Dendritic cell treated with granulocyte-macrophage colony-stimulating factor and Interleukin-4, amounts not matched to agents 40 ng/mL and 50 ng/mL, for 4 days (primary cell): ENCODE results near the gene HES6.

Source experiments
- H3K27ac Mint-ChIP-seq: one replicate; pipeline ENCODE4 v1.8.0; 2022; ENCODE audit warnings: mild to moderate bottlenecking, mixed read lengths
- H3K27me3 Mint-ChIP-seq: one replicate; pipeline ENCODE4 v1.8.0; 2022; ENCODE audit warnings: mild to moderate bottlenecking, mixed read lengths
- H3K36me3 Mint-ChIP-seq: one replicate; pipeline ENCODE4 v1.8.0; 2022; ENCODE audit warnings: low read depth, mixed read lengths
- H3K4me1 Mint-ChIP-seq: one replicate; pipeline ENCODE4 v1.8.0; 2022; ENCODE audit warnings: low read depth, mixed read lengths
- H3K4me3 Mint-ChIP-seq: one replicate; pipeline ENCODE4 v1.8.0; 2022; ENCODE audit warnings: mild to moderate bottlenecking, moderate library complexity, mixed read lengths
- H3K9me3 Mint-ChIP-seq: one replicate; pipeline ENCODE4 v1.8.0; 2022; ENCODE audit warnings: mixed read lengths
- intact Hi-C: fragments of 100-400 bp; cut with micrococcal nuclease; formaldehyde crosslinking; loops from one replicate; pipeline ENCODE4 v1.15.0; 2022

HES6 gene

GRCh38 chr2:238264072-238264460, 24.2 kb upstream of the HES6 start:
- Mint-ChIP-seq H3K4me3 (no peak overlapping the region), H3K36me3 (peaks cover 90% of the 10 kb centered on the region), H3K27me3 (no peaks in the 10 kb centered on the region), H3K9me3 (no peaks in the 10 kb centered on the region), H3K27ac (peak overlapping the region; percentile 46), H3K4me1 (peaks cover 12% of the 10 kb centered on the region)
- intact Hi-C loops, result no loop called here

- Mint-ChIP-seq H3K4me1 (peaks cover 12% of the 10 kb centered on the region), H3K4me3 (no peak overlapping the region), H3K9me3 (no peaks in the 10 kb centered on the region), H3K27ac (peak overlapping the region; percentile 46), H3K27me3 (no peaks in the 10 kb centered on the region), H3K36me3 (peaks cover 91% of the 10 kb centered on the region)
- intact Hi-C loops, result loop anchor here (1.0 kb wide), 1 partner anchor 405 kb away; no protein-coding TSS in a partner anchor
Measured at GRCh38 chr2:238263204-238264071, 23.6 kb upstream of the HES6 start.

- H3K9me3 Mint-ChIP-seq, result no peaks in the 10 kb centered on the region
- H3K27ac Mint-ChIP-seq, result no peak overlapping the region
- intact Hi-C loops, result loop anchor here (1.0 kb wide), 1 partner anchor 404 kb away; no protein-coding TSS in a partner anchor
- no peak overlapping the region for H3K4me3 Mint-ChIP-seq
- H3K27me3 Mint-ChIP-seq, result no peaks in the 10 kb centered on the region
- peaks cover 91% of the 10 kb centered on the region for H3K36me3 Mint-ChIP-seq
- H3K4me1 Mint-ChIP-seq, result peaks cover 12% of the 10 kb centered on the region
Measured at GRCh38 chr2:238262496-238263122, 22.8 kb upstream of the HES6 start.

GRCh38 chr2:238261718-238262375, 22.0 kb upstream of the HES6 start:
- Mint-ChIP-seq H3K4me1 (peaks cover 12% of the 10 kb centered on the region), H3K4me3 (no peak overlapping the region), H3K36me3 (peaks cover 91% of the 10 kb centered on the region), H3K27ac (no peak overlapping the region), H3K9me3 (no peaks in the 10 kb centered on the region), H3K27me3 (no peaks in the 10 kb centered on the region)
- intact Hi-C loops, result no loop called here

- Mint-ChIP-seq H3K4me1 (peaks cover 12% of the 10 kb centered on the region), H3K36me3 (peaks cover 91% of the 10 kb centered on the region)
- intact Hi-C loops, result no loop called here
Measured at GRCh38 chr2:238260883-238261282, 21.0 kb upstream of the HES6 start.

GRCh38 chr2:238259061-238260020, 19.5 kb upstream of the HES6 start:
- intact Hi-C loops, result no loop called here
- Mint-ChIP-seq H3K4me3 (no peak overlapping the region), H3K27ac (no peak overlapping the region), H3K27me3 (no peaks in the 10 kb centered on the region), H3K9me3 (no peaks in the 10 kb centered on the region), H3K4me1 (peaks cover 12% of the 10 kb centered on the region), H3K36me3 (peaks cover 97% of the 10 kb centered on the region)

More at GRCh38 chr2:238260883-238261282, 21.0 kb upstream of the HES6 start:
- Mint-ChIP-seq H3K9me3 (no peaks in the 10 kb centered on the region), H3K27me3 (no peaks in the 10 kb centered on the region), H3K27ac (no peak overlapping the region), H3K4me3 (no peak overlapping the region)

GRCh38 chr2:238257786-238258700, 18.2 kb upstream of the HES6 start:
- Mint-ChIP-seq H3K9me3 (no peaks in the 10 kb centered on the region), H3K27ac (no peak overlapping the region), H3K27me3 (no peaks in the 10 kb centered on the region), H3K4me1 (no peaks in the 10 kb centered on the region), H3K4me3 (no peak overlapping the region), H3K36me3 (peaks cover 100% of the 10 kb centered on the region)
- intact Hi-C loops, result no loop called here

GRCh38 chr2:238256594-238257104, 16.8 kb upstream of the HES6 start:
- Mint-ChIP-seq H3K27ac (no peak overlapping the region), H3K27me3 (no peaks in the 10 kb centered on the region), H3K4me3 (no peak overlapping the region), H3K4me1 (no peaks in the 10 kb centered on the region), H3K36me3 (peaks cover 100% of the 10 kb centered on the region), H3K9me3 (no peaks in the 10 kb centered on the region)
- intact Hi-C loops, result no loop called here

GRCh38 chr2:238256111-238256510, 16.3 kb upstream of the HES6 start:
- Mint-ChIP-seq H3K4me3 (no peak overlapping the region), H3K27me3 (no peaks in the 10 kb centered on the region), H3K36me3 (peaks cover 100% of the 10 kb centered on the region), H3K27ac (no peak overlapping the region), H3K9me3 (no peaks in the 10 kb centered on the region), H3K4me1 (no peaks in the 10 kb centered on the region)
- intact Hi-C loops, result no loop called here

- Mint-ChIP-seq H3K36me3 (peaks cover 100% of the 10 kb centered on the region), H3K27me3 (no peaks in the 10 kb centered on the region), H3K4me1 (no peaks in the 10 kb centered on the region), H3K9me3 (no peaks in the 10 kb centered on the region), H3K27ac (no peak overlapping the region), H3K4me3 (no peak overlapping the region)
- intact Hi-C loops, result no loop called here
Measured at GRCh38 chr2:238255636-238256035, 15.8 kb upstream of the HES6 start.

- no peaks in the 10 kb centered on the region for H3K27me3 Mint-ChIP-seq
- no peak overlapping the region for H3K4me3 Mint-ChIP-seq
- no peaks in the 10 kb centered on the region for H3K4me1 Mint-ChIP-seq
- H3K27ac Mint-ChIP-seq, result no peak overlapping the region
- intact Hi-C loops, result no loop called here
- H3K36me3 Mint-ChIP-seq, result peaks cover 100% of the 10 kb centered on the region
- H3K9me3 Mint-ChIP-seq, result no peaks in the 10 kb centered on the region
Measured at GRCh38 chr2:238255151-238255551, 15.3 kb upstream of the HES6 start.

- H3K27ac Mint-ChIP-seq, result no peak overlapping the region
- H3K27me3 Mint-ChIP-seq, result no peaks in the 10 kb centered on the region
- intact Hi-C loops, result no loop called here
- H3K4me1 Mint-ChIP-seq, result no peaks in the 10 kb centered on the region
- H3K9me3 Mint-ChIP-seq, result no peaks in the 10 kb centered on the region
- peaks cover 100% of the 10 kb centered on the region for H3K36me3 Mint-ChIP-seq
- no peak overlapping the region for H3K4me3 Mint-ChIP-seq
Measured at GRCh38 chr2:238254095-238254723, 14.4 kb upstream of the HES6 start.
